CD4-positive, alpha-beta T cell treated with Interleukin-6 for 4 hours (primary cell): ENCODE data around the gene RNMT.
"Not testable (repeated sequence)": the region's sequence is repeated elsewhere in the genome, so short reads cannot be mapped to it uniquely, and the experiment has no call there.

Experiments used
- DNase-seq: peaks from one replicate; pipeline ENCODE4 v3.0.0-alpha.2; 2020; ENCODE audit warnings: mixed read lengths

Gene RNMT

GRCh38 chr18:13726232-13726971 is at the start of gene RNMT, which contains the start of gene FAM210A:
RNMT (plus strand) TSS chr18:13726673; CDS start chr18:13731518, 4,845 bp downstream.
FAM210A (minus strand) TSS chr18:13726558; CDS start chr18:13682077, 44,481 bp downstream.
- peak; percentile 95 for DNase-seq

DNA sequence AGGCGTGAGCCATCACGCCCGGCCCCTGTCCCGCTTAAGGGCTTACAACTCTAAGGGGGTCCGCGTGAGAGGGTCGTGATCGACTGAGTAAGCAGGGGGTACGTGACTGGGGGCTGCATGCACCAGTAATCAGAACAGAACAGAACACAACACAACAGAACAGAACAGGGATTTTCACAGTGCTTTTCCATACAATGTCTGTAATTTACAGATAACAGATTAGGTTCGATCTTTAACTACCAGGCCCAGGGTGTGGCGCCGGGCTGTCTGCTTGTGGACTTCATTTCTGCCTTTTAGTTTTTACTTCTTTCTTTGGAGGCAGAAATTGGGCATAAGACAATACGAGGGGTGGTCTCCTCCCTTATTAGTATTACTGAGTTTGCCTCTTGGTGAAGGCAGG is 49.1 kb upstream of the RNMT start:
- DNase-seq: not testable (repeated sequence)

DNA sequence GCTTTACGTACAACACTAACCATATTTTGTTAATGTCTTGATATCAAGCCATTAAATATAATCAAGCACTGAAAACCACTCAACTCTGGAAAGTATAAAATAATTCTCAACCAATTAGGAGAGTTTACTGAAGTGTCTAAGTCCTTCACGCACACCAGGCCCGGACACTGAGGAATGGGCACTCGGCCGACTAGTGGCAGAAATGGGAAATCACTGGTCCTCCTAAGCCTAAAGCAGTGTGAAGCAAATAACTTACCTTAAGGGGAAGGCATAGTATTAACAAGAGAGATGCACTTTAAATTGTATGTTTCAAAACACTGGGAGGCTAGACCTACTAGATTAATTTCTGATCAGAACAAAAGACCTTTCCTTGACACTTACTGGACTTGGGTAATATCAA is 45.9 kb upstream of the RNMT start:
- peak; percentile 6 for DNase-seq

DNA sequence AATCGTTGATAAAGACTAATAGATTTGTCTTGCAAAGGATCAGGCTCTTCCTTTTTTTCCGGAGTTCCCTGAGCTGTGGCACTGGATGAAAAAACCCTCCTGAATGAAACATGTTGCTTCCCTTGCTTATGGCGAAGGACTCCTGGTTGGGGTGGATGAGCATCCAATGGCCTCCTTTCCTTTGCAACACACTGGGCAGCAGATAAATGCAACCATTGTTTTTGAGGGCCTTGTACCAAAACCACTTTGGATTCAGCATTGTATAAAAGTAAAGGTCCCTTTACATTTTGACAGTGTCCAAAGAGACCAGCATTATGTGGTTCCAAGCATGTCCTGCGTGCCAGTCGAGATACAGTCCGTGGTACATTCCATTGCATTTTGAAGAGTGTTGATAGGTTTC is 44.8 kb upstream of the RNMT start:
- DNase-seq: no peak

DNA sequence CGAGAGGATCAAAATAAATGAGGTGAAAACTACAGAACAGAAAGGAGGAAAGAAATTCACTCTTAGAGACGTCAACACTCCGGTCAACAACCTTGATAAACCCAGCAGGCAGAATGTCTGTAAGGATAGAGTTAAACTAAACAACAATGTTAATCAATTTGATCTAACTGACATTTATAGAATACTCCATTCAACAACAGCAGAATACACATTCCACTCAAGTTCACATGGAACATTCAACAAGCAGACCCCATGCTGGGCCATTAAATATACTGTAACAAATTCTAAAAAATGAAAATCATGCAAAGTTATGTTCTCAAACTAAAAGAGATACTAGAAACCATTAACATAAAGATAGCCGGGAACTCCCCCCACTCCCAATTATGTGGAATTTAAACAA is 41.9 kb upstream of the RNMT start:
- no peak for DNase-seq

DNA sequence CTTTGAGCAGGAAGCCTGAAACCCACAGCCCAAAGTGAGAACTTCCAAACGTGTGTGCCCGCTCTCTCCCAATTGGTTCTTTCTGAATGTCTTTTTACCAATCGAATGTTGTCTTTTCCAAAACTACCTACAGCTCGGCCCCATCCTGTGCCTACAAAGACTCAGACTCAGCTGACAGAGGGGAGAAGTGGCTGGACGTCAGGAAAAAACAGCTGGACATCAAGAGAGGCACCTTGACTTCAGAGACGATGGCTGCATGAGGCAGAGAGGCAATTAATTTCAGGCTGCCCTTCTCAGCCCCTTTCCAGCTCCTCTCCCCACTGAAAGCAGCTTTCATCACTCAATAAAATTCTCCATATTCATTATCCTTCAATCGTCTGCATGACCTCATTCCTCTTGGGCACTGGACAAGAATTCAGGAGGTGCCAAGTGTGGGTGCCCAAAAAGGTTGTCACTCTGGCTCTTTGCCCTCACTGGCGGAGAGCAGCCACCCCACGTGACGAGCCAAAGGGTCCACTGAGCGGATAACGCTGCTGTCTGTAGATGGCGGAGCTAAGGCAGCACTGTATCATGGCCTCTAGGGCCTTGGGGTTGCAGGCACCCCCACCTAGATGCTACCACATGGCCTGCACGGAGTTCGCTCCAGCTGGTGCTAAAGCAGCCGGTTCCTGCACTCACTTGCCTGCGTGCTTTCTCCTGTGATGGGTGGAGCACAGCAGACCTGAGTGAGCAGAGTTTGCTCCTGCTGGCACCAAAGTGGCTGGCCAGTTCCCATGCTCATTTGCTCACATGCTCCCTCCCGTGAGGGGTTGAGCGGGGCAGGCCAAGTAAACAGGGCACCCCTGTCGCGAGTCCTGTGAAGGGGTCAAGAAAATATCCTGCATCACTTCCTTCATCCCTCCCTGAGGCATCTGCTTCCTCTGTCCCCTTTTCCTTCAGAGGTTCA is 38.0 kb upstream of the RNMT start:
- DNase-seq: no peak

GRCh38 chr18:13690060-13690459 is 36.4 kb upstream of the RNMT start:
- not testable (repeated sequence) for DNase-seq

DNA sequence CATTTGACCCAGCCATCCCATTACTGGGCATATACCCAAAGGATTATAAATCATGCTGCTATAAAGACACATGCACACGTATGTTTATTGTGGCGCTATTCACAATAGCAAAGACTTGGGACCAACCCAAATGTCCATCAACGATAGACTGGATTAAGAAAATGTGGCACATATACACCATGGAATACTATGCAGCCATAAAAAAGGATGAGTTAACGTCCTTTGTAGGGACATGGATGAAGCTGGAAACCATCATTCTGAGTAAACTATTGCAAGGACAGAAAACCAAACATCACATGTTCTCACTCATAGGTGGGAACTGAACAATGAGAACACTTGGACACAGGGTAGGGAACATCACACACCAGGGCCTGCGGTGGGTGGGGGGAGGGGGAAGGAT is 31.1 kb upstream of the RNMT start:
- not testable (repeated sequence) for DNase-seq

- no peak for DNase-seq
These were observed 29.5 kb upstream of the RNMT start for GRCh38 chr18:13696961-13697360.

DNA sequence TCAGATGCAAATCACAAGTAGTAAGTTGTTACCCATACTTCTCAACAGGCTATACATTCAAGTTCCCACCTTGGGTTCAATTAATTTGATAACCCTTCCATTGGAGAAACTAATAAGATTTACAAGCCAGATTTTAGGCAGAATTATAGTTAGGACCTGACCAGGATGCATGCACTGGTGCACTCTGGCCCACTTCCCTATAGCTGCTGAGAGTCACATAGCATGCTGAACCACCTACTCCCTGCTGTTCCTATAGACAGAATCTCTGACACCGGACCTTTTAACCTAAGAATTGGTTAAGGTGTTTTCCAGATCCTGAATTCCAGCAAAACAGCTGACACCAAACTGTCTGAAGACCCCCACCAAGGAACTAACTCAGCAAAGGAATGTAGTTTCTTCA is 26.3 kb upstream of the RNMT start:
- DNase-seq: no peak

GRCh38 chr18:13703899-13704298 is 22.6 kb upstream of the RNMT start:
- no peak for DNase-seq

GRCh38 chr18:13710414-13710831 is 16.1 kb upstream of the RNMT start:
- no peak for DNase-seq

DNA sequence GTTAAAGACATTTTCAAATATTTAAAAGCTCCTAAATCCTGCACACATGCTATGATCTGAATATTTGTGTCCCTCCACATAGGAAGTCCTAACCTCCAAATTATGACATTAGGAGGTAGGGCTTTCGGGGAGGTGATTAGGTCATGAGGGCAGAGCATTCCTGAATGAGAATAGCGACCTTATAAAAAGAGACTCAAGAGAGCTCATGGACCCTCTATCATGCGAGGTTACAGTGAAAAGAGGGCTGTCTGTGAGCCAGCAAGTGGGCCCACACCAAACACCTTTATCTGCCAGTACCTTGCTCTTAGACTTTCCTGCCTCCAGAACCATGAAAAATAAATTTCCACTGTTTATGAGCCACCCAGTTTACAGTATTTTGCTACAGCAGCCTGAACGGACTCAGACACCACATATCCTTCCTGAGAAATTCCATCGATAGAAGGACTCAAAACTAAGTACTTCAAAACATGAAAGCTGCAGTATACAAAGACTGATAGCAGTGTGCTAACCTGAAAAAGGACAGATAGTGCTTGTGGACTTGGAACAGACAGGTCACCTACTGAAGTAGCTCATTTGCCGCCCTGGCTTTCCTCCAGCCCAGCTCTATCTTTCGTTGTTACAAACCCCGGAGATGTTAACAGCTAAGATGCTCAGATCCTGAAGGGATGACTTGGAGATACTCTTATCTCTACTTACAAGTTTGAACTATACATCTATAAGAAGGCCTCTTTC is 13.9 kb upstream of the RNMT start:
- DNase-seq: no peak

- DNase-seq: no peak
These were observed 12.9 kb upstream of the RNMT start for GRCh38 chr18:13713455-13714055.

- no peak for DNase-seq
These were observed 11.1 kb upstream of the RNMT start for GRCh38 chr18:13715330-13715729.

- no peak for DNase-seq
These were observed 9.6 kb upstream of the RNMT start for GRCh38 chr18:13716916-13717315.

- no peak for DNase-seq
These were observed 6.3 kb upstream of the RNMT start for GRCh38 chr18:13720123-13720522.

GRCh38 chr18:13720847-13721246 is 5.6 kb upstream of the RNMT start:
- DNase-seq: no peak

- peak; percentile 22 for DNase-seq
These were observed 774 bp upstream of the RNMT start for GRCh38 chr18:13725566-13726231.

DNA sequence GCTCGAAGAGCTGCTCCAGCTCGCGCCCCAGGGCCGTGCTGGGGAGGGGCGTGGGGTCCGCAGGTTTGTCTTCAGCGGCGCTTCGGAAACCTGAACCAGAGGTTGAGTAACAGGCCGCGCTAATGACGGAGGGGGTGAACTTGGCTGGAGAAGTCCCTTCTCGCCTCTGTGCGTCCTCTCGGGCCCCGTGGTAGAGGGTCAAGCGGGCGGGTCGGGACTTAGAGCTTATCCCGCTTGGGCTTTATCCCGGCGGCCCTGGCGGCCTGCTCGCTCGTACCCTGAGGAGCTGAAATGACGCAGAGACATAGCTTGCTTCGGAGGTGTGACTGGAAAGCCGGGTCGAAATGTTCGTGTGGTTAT is 479 bp downstream of the RNMT start:
- DNase-seq: peak; percentile 27

GRCh38 chr18:13730481-13730880 is 4.0 kb downstream of the RNMT start:
- DNase-seq: no peak

DNA sequence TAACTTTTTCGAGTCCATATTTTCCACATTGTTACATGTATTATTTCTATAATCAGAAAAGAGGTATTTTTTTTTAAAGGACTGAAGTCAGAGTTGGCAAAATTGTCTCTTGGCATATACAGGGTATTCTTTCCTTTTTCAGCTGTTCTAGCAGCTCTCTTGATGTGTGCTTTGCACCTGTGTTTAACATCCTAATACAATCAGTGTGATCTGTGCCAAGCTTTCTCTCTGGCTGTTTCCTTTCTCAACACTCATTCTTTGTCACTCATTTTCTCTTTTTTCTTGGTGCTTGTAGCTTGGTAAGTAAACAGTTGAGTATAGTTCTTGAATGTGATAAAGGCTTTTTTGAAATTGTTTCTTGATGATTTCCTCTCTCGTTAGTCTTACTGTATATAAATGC is 9.2 kb downstream of the RNMT start:
- no peak for DNase-seq
